ENCODE results near the gene PAPPA.

PAPPA gene

DNA sequence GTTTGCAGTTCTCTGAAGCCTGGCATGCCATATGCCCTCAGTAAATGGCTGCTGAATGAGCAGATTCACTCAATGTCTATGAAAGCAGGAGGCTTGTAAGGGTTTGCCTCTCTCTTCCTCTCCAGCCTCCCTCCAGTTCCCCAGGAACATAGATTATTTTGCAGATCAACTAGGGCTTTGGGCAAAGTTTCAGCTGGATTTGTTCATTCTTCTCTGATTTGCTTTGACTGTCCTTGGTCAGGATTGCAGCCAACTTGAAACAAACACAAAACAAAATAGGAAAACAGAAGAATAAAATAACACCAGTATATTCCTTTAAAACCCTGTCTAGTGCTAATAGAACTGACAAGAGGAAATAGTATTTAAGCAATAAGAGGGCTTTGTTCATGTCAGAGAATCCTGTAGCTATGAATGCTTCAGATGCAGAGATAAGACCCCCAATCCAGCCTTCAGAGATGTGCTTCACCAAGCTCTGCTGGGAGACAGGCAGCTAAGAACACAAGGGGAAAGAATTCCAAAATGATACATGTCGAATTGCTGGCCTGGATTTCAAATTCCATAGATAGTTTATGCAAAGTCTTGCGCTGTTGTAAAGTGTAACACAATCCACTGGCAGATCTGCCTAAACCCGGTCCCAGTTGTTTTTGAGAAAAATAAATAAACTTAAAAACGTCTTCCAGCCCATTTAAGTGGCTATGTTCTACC lies 174.3 kb downstream of the PAPPA start:
- Histone ChIP-seq H3K27me3 (ENCODE audit: insufficient read depth, low read length) (peaks cover 68% of the 10 kb centered on the region), H3K9me3 (ENCODE audit: insufficient read depth, low read depth, low read length) (no peaks in the 10 kb centered on the region), H3K27ac (ENCODE audit: low read length) (no peak overlapping the region), H3K4me3 (ENCODE audit: low read length) (no peak overlapping the region), H3K9ac (ENCODE audit: low read depth, low read length) (no peak overlapping the region), H3K36me3 (ENCODE audit: insufficient read depth, low read depth, low read length) (no peaks in the 10 kb centered on the region), H3K4me1 (ENCODE audit: insufficient read depth, low read length) (peaks cover 26% of the 10 kb centered on the region)

DNA sequence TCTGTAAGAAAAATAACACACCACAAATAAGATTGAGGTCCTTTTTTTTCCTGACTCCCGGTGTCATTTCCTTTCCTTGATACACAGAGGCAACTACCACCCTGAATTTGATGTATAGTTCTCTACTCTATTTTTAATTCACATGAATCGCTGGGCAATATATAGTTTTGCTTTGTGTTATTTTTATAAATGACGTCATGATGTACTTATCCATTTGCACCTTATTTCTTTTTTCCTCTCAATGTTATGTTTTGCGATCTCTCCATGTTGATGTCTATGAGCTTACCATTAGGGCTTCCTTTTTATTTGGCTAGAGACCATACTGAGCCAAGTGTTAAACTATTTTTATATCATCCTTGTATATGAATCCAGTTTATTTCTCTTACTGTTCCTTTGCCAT lies 175.9 kb downstream of the PAPPA start:
- Histone ChIP-seq H3K27ac (ENCODE audit: low read length) (no peak overlapping the region), H3K36me3 (ENCODE audit: insufficient read depth, low read depth, low read length) (no peaks in the 10 kb centered on the region), H3K27me3 (ENCODE audit: insufficient read depth, low read length) (peaks cover 68% of the 10 kb centered on the region), H3K4me3 (ENCODE audit: low read length) (no peak overlapping the region), H3K4me1 (ENCODE audit: insufficient read depth, low read length) (peaks cover 18% of the 10 kb centered on the region), H3K9ac (ENCODE audit: low read depth, low read length) (no peak overlapping the region), H3K9me3 (ENCODE audit: insufficient read depth, low read depth, low read length) (no peaks in the 10 kb centered on the region)

DNA sequence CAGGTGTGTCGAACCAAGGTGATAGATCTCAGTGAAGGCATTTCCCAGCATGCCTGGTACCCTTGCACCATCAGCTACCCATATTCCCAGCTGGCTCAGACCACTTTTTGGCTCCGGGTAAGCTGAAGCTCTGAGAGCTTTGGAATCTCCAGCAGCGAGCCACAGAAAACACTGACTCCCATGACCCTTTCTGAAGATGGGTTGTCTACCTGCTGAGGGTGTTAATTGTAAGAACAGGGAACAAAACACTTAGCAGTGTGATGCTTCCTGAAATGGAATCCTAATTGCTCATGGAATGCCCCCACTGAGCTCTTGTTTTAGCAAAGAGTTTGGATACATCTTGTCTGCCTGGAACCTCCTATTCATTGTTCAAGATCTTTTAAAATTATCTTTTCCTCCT lies 177.7 kb downstream of the PAPPA start:
- H3K27me3 ChIP-seq (ENCODE audit: insufficient read depth, low read length) = peaks cover 73% of the 10 kb centered on the region
- no peaks in the 10 kb centered on the region for H3K9me3 ChIP-seq (ENCODE audit: insufficient read depth, low read depth, low read length)
- no peak overlapping the region for H3K4me3 ChIP-seq (ENCODE audit: low read length)
- H3K36me3 ChIP-seq (ENCODE audit: insufficient read depth, low read depth, low read length) = no peaks in the 10 kb centered on the region
- H3K27ac ChIP-seq (ENCODE audit: low read length) = no peak overlapping the region
- H3K9ac ChIP-seq (ENCODE audit: low read depth, low read length) = no peak overlapping the region
- peaks cover 21% of the 10 kb centered on the region for H3K4me1 ChIP-seq (ENCODE audit: insufficient read depth, low read length)

DNA sequence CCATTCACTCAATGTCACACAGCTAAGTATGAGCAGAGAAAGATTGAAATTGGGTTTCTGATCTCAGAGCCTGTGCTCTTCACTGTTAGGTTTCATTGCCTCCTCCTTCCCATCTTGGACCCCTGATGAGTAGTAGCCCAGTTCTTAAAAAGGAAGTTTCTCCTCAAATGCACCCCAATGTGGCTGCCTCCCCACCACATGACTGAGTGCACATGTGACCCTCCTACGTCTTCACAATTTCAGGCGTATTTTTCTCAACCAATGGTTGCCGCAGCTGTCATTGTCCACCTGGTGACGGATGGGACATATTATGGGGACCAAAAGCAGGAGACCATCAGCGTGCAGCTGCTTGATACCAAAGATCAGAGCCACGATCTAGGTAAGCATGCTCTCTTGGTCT lies 178.5 kb downstream of the PAPPA start:
- Histone ChIP-seq H3K36me3 (ENCODE audit: insufficient read depth, low read depth, low read length) (no peaks in the 10 kb centered on the region), H3K4me1 (ENCODE audit: insufficient read depth, low read length) (peaks cover 25% of the 10 kb centered on the region), H3K9me3 (ENCODE audit: insufficient read depth, low read depth, low read length) (no peaks in the 10 kb centered on the region), H3K4me3 (ENCODE audit: low read length) (no peak overlapping the region), H3K27me3 (ENCODE audit: insufficient read depth, low read length) (peaks cover 81% of the 10 kb centered on the region), H3K9ac (ENCODE audit: low read depth, low read length) (no peak overlapping the region), H3K27ac (ENCODE audit: low read length) (no peak overlapping the region)

DNA sequence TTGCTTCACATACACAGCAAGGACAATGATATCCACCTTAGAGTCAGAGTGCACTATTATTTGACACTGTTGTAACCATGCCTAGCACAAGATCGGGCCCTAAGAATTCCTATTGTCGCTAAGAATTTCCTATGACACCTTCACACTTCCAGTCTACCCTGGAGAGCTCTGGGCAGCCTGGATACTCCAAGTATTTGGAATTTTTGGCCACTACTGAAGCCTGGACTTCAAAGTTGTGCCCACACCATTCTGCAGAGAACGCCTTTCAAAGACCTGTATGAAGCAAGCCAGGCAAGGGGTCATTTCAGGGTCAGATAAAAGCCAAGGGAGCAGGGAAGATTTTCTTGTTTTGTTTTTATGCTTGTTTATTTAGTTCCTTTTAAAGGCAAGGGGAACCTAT lies 179.7 kb downstream of the PAPPA start:
- Histone ChIP-seq H3K36me3 (ENCODE audit: insufficient read depth, low read depth, low read length) (no peaks in the 10 kb centered on the region), H3K9me3 (ENCODE audit: insufficient read depth, low read depth, low read length) (no peaks in the 10 kb centered on the region), H3K27me3 (ENCODE audit: insufficient read depth, low read length) (peaks cover 85% of the 10 kb centered on the region), H3K4me3 (ENCODE audit: low read length) (no peak overlapping the region), H3K9ac (ENCODE audit: low read depth, low read length) (no peak overlapping the region), H3K4me1 (ENCODE audit: insufficient read depth, low read length) (peaks cover 26% of the 10 kb centered on the region), H3K27ac (ENCODE audit: low read length) (no peak overlapping the region)

DNA sequence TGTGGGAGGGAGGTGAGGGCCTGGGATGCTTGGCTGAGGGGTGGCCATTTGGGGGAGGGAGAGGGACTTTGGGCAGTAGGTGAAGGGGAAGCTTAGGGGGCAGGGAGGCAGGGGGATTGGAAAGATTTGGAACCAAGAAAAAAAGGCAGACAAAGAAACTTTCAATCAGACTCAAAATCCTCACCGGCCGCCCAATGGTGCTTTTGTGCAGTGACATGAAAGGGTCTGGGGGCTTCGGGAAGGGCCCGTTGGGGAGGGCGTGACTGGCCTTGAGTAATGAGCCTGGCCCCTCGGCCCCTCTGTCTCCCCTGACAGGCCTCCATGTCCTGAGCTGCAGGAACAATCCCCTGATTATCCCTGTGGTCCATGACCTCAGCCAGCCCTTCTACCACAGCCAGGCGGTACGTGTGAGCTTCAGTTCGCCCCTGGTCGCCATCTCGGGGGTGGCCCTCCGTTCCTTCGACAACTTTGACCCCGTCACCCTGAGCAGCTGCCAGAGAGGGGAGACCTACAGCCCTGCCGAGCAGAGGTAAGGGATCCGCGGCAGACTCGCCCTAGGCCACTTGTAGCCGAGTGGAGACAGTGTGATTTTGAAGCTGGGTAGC lies 181.1 kb downstream of the PAPPA start:
- H3K4me1 ChIP-seq (ENCODE audit: insufficient read depth, low read length) = peaks cover 31% of the 10 kb centered on the region
- peaks cover 95% of the 10 kb centered on the region for H3K27me3 ChIP-seq (ENCODE audit: insufficient read depth, low read length)
- no peaks in the 10 kb centered on the region for H3K36me3 ChIP-seq (ENCODE audit: insufficient read depth, low read depth, low read length)
- peak overlapping the region; percentile 20; the same call in 1 of the 2 replicates for H3K4me3 ChIP-seq (ENCODE audit: low read length)
- H3K9ac ChIP-seq (ENCODE audit: low read depth, low read length) = no peak overlapping the region
- H3K27ac ChIP-seq (ENCODE audit: low read length) = no peak overlapping the region
- no peaks in the 10 kb centered on the region for H3K9me3 ChIP-seq (ENCODE audit: insufficient read depth, low read depth, low read length)

DNA sequence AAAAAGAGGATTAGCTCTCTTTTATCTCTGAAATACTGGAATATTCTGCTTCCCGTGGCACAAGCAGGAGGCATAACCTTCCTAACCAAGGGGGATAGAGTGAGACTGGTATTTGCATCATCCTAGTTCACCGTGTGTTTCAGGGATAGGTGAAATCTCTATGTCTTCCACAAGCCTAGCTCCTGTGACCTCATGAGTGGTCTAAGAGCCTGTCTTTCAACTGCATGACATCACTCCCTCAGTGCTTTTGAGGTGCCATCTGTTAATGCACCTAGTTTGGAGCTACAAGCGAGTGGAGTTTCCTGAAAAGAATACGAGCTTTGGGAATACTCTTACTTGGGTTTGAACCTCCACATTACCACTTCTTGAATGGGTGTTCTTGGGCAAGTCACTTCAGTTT lies 181.8 kb downstream of the PAPPA start:
- Histone ChIP-seq H3K27me3 (ENCODE audit: insufficient read depth, low read length) (peaks cover 100% of the 10 kb centered on the region), H3K9ac (ENCODE audit: low read depth, low read length) (no peak overlapping the region), H3K36me3 (ENCODE audit: insufficient read depth, low read depth, low read length) (no peaks in the 10 kb centered on the region), H3K9me3 (ENCODE audit: insufficient read depth, low read depth, low read length) (no peaks in the 10 kb centered on the region), H3K4me3 (ENCODE audit: low read length) (no peak overlapping the region), H3K4me1 (ENCODE audit: insufficient read depth, low read length) (peaks cover 38% of the 10 kb centered on the region), H3K27ac (ENCODE audit: low read length) (no peak overlapping the region)

DNA sequence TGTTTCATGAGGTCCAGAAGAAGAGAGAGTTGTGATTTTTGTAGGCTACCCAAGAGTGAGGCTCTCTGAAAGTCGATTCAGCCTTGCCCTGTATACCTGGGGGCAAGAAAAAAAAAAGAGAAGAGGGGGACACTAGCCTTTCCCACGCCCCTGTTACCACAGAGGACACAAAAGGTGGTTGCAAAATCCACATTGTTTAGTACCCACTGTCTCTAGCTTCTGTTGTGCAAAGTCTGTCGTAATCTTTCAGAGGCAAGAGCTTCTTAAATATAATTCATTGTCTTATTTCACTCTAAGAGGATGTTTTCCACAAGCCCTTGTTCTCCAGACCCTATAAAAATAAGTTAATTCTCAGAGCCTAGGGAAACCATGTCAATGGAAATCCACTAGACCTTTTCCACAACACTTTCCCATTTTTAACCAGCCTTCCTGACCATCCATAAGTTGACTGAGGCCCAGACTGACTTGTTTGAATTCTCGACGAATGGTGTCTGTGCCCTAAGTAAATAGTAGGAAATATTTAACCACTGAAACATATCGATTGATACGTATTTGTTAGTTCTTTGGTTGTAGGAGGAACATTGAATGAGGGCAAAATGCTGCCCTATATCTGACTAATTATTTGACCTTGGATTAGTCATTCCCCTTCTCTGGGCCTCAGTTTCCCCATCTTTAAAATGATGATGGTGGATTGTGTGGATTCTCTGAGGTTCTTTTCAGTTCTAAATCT lies 182.7 kb downstream of the PAPPA start:
- Histone ChIP-seq H3K27ac (ENCODE audit: low read length) (no peak overlapping the region), H3K9me3 (ENCODE audit: insufficient read depth, low read depth, low read length) (no peaks in the 10 kb centered on the region), H3K36me3 (ENCODE audit: insufficient read depth, low read depth, low read length) (no peaks in the 10 kb centered on the region), H3K27me3 (ENCODE audit: insufficient read depth, low read length) (peaks cover 99% of the 10 kb centered on the region), H3K4me3 (ENCODE audit: low read length) (no peak overlapping the region), H3K9ac (ENCODE audit: low read depth, low read length) (no peak overlapping the region), H3K4me1 (ENCODE audit: insufficient read depth, low read length) (peaks cover 33% of the 10 kb centered on the region)

DNA sequence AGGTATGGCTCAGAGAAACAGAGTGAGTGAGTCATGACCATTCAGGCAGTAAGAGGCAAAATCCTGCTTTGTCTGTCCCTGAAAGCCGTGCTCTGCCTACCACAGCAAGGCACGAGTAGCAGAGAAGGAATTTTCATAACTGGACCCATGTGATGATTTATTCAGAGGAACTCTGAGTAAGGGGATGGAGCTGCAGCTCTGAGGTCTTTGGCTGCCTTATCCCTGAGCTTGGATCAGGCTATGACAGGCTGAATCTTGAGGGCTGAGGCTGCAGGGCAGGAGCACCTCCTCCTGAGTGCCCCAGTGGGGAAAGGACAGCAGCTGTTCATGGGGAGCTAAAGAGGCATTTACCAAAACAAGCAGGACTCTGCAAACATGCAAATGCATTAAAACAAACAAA lies 183.4 kb downstream of the PAPPA start:
- Histone ChIP-seq H3K4me3 (ENCODE audit: low read length) (no peak overlapping the region), H3K9me3 (ENCODE audit: insufficient read depth, low read depth, low read length) (no peaks in the 10 kb centered on the region), H3K27me3 (ENCODE audit: insufficient read depth, low read length) (peaks cover 99% of the 10 kb centered on the region), H3K27ac (ENCODE audit: low read length) (no peak overlapping the region), H3K36me3 (ENCODE audit: insufficient read depth, low read depth, low read length) (no peaks in the 10 kb centered on the region), H3K4me1 (ENCODE audit: insufficient read depth, low read length) (peaks cover 27% of the 10 kb centered on the region), H3K9ac (ENCODE audit: low read depth, low read length) (no peak overlapping the region)

DNA sequence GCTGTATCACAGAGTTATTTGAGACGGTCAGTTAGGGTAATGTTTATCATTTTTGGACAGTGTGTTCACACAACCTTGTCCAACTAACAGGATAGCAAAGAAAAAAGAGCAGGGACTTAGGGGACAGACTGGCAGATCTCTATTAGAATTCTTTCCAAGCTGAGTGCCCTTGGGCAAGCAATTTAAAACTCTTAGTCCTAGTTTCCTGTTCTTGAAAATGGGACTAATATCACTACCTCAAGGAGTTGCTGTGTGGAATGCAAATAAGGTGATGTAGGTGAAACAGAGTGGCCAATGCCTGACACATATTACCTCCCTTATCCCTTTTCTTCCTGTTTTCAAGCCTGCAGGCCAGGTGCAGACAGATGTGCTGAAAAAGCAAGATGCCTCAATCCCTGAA lies 186.7 kb downstream of the PAPPA start:
- Histone ChIP-seq H3K9ac (ENCODE audit: low read depth, low read length) (no peak overlapping the region), H3K27me3 (ENCODE audit: insufficient read depth, low read length) (peaks cover 93% of the 10 kb centered on the region), H3K4me3 (ENCODE audit: low read length) (no peak overlapping the region), H3K27ac (ENCODE audit: low read length) (no peak overlapping the region), H3K4me1 (ENCODE audit: insufficient read depth, low read length) (peaks cover 34% of the 10 kb centered on the region), H3K36me3 (ENCODE audit: insufficient read depth, low read depth, low read length) (no peaks in the 10 kb centered on the region), H3K9me3 (ENCODE audit: insufficient read depth, low read depth, low read length) (no peaks in the 10 kb centered on the region)

DNA sequence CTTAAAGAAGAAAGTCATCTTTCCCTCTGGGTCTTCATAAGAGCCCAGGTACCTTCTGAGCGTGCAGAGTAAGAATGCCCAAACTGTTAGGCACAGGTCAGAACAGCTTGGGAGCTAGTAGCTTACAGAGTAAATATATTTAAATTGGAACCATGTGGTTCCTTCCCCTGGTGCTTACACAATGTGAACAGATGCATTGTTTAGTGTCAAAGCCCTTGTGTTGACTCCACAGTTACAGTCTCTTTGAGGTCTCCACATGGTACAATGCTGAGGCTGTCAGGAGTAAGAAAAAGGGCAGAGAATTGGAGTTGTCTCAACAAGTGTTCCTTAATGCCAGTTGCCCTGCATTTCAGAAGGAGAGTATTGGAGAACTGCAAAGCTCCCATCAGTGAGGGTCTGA lies 188.5 kb downstream of the PAPPA start:
- Histone ChIP-seq H3K9me3 (ENCODE audit: insufficient read depth, low read depth, low read length) (no peaks in the 10 kb centered on the region), H3K9ac (ENCODE audit: low read depth, low read length) (no peak overlapping the region), H3K4me1 (ENCODE audit: insufficient read depth, low read length) (peaks cover 28% of the 10 kb centered on the region), H3K4me3 (ENCODE audit: low read length) (no peak overlapping the region), H3K27ac (ENCODE audit: low read length) (no peak overlapping the region), H3K27me3 (ENCODE audit: insufficient read depth, low read length) (peaks cover 75% of the 10 kb centered on the region), H3K36me3 (ENCODE audit: insufficient read depth, low read depth, low read length) (no peaks in the 10 kb centered on the region)

DNA sequence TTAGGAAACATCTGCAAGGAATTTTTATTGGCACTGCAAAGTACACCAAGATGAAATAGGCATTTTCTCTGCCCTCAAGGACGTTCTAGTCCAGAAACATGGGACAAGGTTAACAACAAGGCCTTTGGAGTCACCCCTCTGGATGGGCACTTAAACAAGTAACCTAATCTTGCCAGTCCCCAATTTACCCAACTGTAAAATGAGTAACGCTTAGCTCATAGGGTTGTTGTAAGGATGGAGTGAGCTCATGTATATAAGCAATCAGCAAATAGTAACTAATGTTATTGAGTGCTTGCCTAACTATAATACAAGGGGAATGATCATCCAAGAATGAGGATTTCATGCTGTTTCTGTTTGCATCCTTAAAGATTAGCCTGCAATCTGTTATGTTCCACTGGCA lies 189.3 kb downstream of the PAPPA start:
- Histone ChIP-seq H3K4me3 (ENCODE audit: low read length) (no peak overlapping the region), H3K36me3 (ENCODE audit: insufficient read depth, low read depth, low read length) (no peaks in the 10 kb centered on the region), H3K27ac (ENCODE audit: low read length) (no peak overlapping the region), H3K9ac (ENCODE audit: low read depth, low read length) (no peak overlapping the region), H3K27me3 (ENCODE audit: insufficient read depth, low read length) (peaks cover 67% of the 10 kb centered on the region), H3K9me3 (ENCODE audit: insufficient read depth, low read depth, low read length) (no peaks in the 10 kb centered on the region), H3K4me1 (ENCODE audit: insufficient read depth, low read length) (peaks cover 24% of the 10 kb centered on the region)
